Measurements from ENCODE around the gene TAF11. TPM values are rescaled to one million over a fixed set of nuclear protein-coding genes. Genes with fewer than 3 reads are reported as not detected.
"Not testable (repeated sequence)": the region's sequence is repeated elsewhere in the genome, so short reads cannot be mapped to it uniquely, and the experiment has no call there.

Gene TAF11
- total and polyA plus RNA-seq, 2 of the 8 experiments (the other 6 are each of a cell fraction or from before 2014, with no cell fraction given) = 38.2 to 48.6 TPM

DNA sequence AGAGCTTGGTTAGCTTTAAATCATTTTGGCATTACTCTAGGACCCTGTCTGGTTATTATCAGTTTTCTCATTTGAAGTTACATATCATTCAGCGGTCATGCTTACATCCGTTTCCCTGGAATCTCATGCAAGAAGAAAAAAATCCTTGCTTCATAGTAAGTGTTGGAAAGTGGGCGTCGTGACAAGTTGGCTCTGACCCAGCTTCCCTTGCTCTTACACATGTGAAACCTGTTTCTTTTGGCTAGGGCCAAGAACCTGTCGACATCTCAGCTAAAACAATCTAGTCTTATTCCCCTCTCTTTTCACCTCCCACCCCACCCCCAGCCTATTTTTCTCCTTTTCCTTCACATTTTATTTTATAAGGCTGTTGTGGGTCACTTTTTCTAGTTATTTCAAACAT lies 46.7 kb upstream of the TAF11 start (continued):
- TF ChIP-seq SUZ12 (IDR thresholded peaks at IDR 0.05; ENCODE audit: low read length) (no peak), TCF12 (IDR thresholded peaks at IDR 0.05; ENCODE audit: low read depth, low read length) (no peak), CTBP2 (IDR thresholded peaks at IDR 0.05; ENCODE audit: borderline replicate concordance, insufficient read depth, insufficient read length, low read length) (no peak)

- H3K4me1 ChIP-seq (replicated peaks in 1 of 4; ENCODE audit: control insufficient read depth in 3 of 4, insufficient read depth in 4 of 4, low read length in 3 of 4); H3K9me3 ChIP-seq (ENCODE audit: insufficient read depth in 2 of 2, low read depth in 1 of 2, low read length in 1 of 2); H3K23ac ChIP-seq (ENCODE audit: insufficient read length); FAIRE-seq; H4K8ac ChIP-seq (ENCODE audit: extremely low read depth, insufficient read depth, low read length); H3K4me2 ChIP-seq (ENCODE audit: insufficient read depth in 1 of 2, low read depth in 2 of 2, low read length in 2 of 2); DNase-seq (ENCODE audit: low read depth in 1 of 2, low spot score in 2 of 2); H2BK5ac ChIP-seq (ENCODE audit: low read depth, low read length); H2AK5ac ChIP-seq (ENCODE audit: low read depth, low read length); H3K27ac ChIP-seq (ENCODE audit: low read depth, low read length); H2AFZ ChIP-seq (ENCODE audit: low read length); H3K18ac ChIP-seq (ENCODE audit: extremely low read depth, low read length); H3K9ac ChIP-seq (replicated peaks in 1 of 4; ENCODE audit: extremely low read depth in 1 of 4, low read depth in 3 of 4, low read length in 3 of 4); H4K5ac ChIP-seq (ENCODE audit: insufficient read length, low read depth, low read length); H2BK120ac ChIP-seq (replicated peaks; ENCODE audit: low read depth, low read length); H2BK15ac ChIP-seq (ENCODE audit: low read length); H2BK20ac ChIP-seq (ENCODE audit: low read length); H3K56ac ChIP-seq (replicated peaks; ENCODE audit: insufficient read length, low read depth, low read length); H3K23me2 ChIP-seq (ENCODE audit: low read depth, low read length); H3K27me3 ChIP-seq (replicated peaks in 1 of 4; ENCODE audit: control insufficient read depth in 3 of 4, extremely low read depth in 1 of 4, insufficient read depth in 3 of 4, low read length in 3 of 4); H3K36me3 ChIP-seq (ENCODE audit: control insufficient read depth in 2 of 4, insufficient read depth in 4 of 4, low read length in 3 of 4); POLR2A ChIA-PET (ENCODE audit: partially characterized antibody); H2BK12ac ChIP-seq (ENCODE audit: low read depth, low read length); H3K4ac ChIP-seq (replicated peaks; ENCODE audit: insufficient read length, low read depth, low read length); H4K91ac ChIP-seq (replicated peaks; ENCODE audit: insufficient read length, low read length); H3K14ac ChIP-seq (ENCODE audit: insufficient read length); H3K79me1 ChIP-seq (ENCODE audit: low read depth, low read length); H3K4me3 ChIP-seq (ENCODE audit: extremely low read depth in 1 of 4, insufficient read depth in 2 of 4, low read depth in 3 of 4, low read length in 4 of 4): not testable (repeated sequence)
- peaks cover 10 to 21% of the 10 kb centered on the region in 2 experiments for H4K20me1 ChIP-seq (replicated peaks in 1 of 2; ENCODE audit: control insufficient read depth in 1 of 2, insufficient read depth in 2 of 2, low read length in 2 of 2)
- CTCF ChIA-PET (ENCODE audit: partially characterized antibody) = interaction anchor here (1.9 kb wide), 1 partner anchor 18 kb away, joined by 4 read pairs; no protein-coding TSS in a partner anchor
- H3K79me2 ChIP-seq (ENCODE audit: control insufficient read depth in 1 of 2, insufficient read depth in 2 of 2, low read length in 2 of 2) = peaks cover 0 to 30% of the 10 kb centered on the region in 2 experiments; a peak in 2 of 4 replicates
- WGBS, 2 experiments (ENCODE audit: extremely low coverage in 1 of 2, insufficient coverage in 1 of 2, insufficient read length in 1 of 2, insufficient replicate concordance in 2 of 2, low coverage in 1 of 2, low lambda C conversion rate in 2 of 2, missing lambda C conversion rate in 1 of 2) = 93% methylated on average over 12 of the region's 12 CpGs; no CpG with 5 or more reads in 1 of the 2 experiments
These were observed 44.4 kb upstream of the TAF11 start for GRCh38 chr6:34932202-34932601.
